ENCODE results near the gene ATOH1.

The ATOH1 gene

GRCh38 chr4:93828332-93828994 is at the start of gene ATOH1:
Gene ATOH1 (plus strand): TSS chr4:93828753. CDS start chr4:93828927, 174 bp downstream.
- no peak for DNase-seq

- no peak for DNase-seq
These were observed 49.3 kb upstream of the ATOH1 start for GRCh38 chr4:93779228-93779627.

- DNase-seq: no peak
These were observed 48.5 kb upstream of the ATOH1 start for GRCh38 chr4:93780080-93780479.

- DNase-seq: no peak
These were observed 47.4 kb upstream of the ATOH1 start for GRCh38 chr4:93781198-93781597.

GRCh38 chr4:93786149-93786548 is 42.4 kb upstream of the ATOH1 start:
- no peak for DNase-seq

- DNase-seq: no peak
These were observed 39.8 kb upstream of the ATOH1 start for GRCh38 chr4:93788712-93789111.

- no peak for DNase-seq
These were observed 36.9 kb upstream of the ATOH1 start for GRCh38 chr4:93791570-93792195.

GRCh38 chr4:93802045-93802444 is 26.5 kb upstream of the ATOH1 start:
- no peak for DNase-seq

- no peak for DNase-seq
These were observed 18.8 kb upstream of the ATOH1 start for GRCh38 chr4:93809773-93810172.

- no peak for DNase-seq
These were observed 18.1 kb upstream of the ATOH1 start for GRCh38 chr4:93810340-93810992.

- DNase-seq: no peak
These were observed 15.5 kb upstream of the ATOH1 start for GRCh38 chr4:93813092-93813491.

GRCh38 chr4:93814141-93814540 is 14.4 kb upstream of the ATOH1 start:
- no peak for DNase-seq

- no peak for DNase-seq
These were observed 13.8 kb upstream of the ATOH1 start for GRCh38 chr4:93814722-93815121.

- no peak for DNase-seq
These were observed 2.9 kb upstream of the ATOH1 start for GRCh38 chr4:93825551-93826216.

GRCh38 chr4:93827272-93827947 is 1.1 kb upstream of the ATOH1 start:
- no peak for DNase-seq

- no peak for DNase-seq
These were observed 654 bp downstream of the ATOH1 start for GRCh38 chr4:93828995-93829819.

- DNase-seq: no peak
These were observed 1.5 kb downstream of the ATOH1 start for GRCh38 chr4:93829820-93830687.

- DNase-seq: no peak
These were observed 3.4 kb downstream of the ATOH1 start for GRCh38 chr4:93831716-93832496.

GRCh38 chr4:93834249-93835066 is 5.9 kb downstream of the ATOH1 start:
- DNase-seq: no peak
